ENCODE data around the gene TRIM67.

The TRIM67 gene

GRCh38 chr1:231185391-231185790 is 23.5 kb downstream of the TRIM67 start:
- no peak for DNase-seq

- DNase-seq, result no peak
These were observed 24.7 kb downstream of the TRIM67 start for GRCh38 chr1:231186356-231187115.

DNA sequence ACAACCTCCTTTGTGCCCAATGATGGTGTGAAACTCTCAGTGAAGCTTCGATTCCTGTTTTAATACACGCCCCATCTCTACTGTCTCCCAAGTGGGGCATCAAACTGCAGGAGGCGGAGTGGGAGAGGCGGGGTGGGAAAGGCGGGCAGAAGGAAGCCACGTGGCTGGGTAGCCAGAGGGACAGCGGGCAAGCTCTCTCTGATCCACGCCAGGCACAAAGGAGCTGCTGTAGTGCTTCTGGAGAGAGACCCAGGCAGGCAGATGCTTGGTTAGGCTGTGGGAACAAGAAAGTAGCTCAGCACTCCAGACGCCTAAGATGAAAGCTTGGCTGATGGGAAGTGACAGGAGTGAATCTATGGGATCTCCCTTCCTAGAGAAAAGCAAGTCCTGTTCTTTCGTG is 25.7 kb downstream of the TRIM67 start:
- no peak for DNase-seq

- DNase-seq, result no peak
These were observed 26.2 kb downstream of the TRIM67 start for GRCh38 chr1:231188072-231188471.

DNA sequence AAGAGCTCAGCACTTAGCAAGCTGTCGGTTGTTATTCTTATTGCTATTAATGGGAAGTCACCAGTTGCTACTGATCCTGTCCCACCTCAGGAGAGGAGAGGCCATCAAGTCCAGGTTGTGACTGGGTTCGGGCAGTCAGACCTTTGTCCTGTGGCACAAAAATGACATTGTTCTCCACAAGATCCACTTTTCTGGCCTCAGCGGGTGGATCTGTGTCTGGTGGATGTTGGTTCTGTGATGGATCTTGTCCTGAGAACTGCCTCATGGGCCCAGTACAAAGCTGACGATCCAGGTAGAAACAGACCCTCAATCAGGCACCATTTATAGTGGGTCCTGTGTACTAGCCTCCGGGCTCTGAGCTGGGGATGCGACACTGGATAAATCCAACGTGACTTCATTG is 26.9 kb downstream of the TRIM67 start:
- no peak for DNase-seq

DNA sequence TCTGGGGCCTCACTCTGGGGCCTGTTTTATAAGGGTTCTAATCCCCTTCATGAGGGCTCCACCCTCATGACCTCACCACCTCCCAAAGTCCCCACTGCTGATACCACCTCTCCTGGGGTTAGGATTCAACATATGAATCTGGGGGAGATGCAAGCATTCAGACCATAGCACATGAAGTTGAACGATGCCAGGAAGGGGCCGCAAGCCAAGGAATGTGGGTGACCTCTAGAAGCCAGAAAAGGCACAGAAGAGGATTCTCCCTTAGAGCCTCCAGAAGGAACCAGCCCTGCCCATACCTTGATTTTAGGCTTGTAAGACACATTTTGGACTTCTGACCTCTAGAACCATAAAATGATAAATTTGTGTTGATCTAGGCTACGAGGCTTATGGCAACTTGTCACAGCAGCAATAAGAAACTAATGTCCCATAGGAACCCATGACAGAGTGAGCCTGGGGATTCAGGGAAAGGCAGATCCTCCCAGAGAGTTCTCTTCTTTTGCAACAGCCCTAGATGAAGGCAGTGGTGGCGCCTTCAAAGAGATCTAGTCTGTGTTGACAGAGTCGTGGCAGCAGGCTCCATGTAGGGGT is 27.9 kb downstream of the TRIM67 start:
- no peak for DNase-seq

- no peak for DNase-seq
These were observed 28.6 kb downstream of the TRIM67 start for GRCh38 chr1:231190456-231190855.

GRCh38 chr1:231192620-231193163 is 30.8 kb downstream of the TRIM67 start:
- DNase-seq, result peak; percentile 74

DNA sequence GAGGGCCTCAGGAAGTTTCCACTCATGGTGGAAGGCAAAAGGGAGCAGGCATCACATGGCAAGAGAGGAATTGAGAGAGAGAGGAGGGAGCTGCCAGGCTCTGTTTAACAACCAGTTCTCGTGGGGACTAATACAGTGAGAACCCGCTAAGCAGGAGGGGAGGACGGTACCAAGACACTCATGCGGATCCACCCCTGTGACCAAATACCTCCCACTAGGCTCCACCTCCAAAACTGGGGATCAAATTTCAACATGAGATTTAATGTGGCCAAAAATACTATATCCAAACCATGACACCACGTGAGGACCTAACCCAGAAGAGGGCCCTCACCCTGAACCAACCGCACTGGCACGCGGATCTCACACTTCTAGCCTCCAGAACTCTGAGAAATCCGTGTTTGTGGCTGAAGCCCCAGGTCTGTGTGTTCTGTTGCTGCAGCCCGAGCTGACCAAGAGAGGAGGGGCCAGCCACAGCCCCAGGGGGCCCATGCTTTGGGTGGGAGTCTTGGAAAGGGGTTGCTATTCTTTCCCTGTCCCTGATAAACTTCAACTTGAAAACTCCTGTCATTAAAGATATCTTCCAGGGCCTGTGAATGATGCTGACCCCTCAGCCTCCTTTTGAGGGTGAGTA is 32.0 kb downstream of the TRIM67 start:
- no peak for DNase-seq

- DNase-seq, result no peak
These were observed 32.6 kb downstream of the TRIM67 start for GRCh38 chr1:231194476-231194842.

DNA sequence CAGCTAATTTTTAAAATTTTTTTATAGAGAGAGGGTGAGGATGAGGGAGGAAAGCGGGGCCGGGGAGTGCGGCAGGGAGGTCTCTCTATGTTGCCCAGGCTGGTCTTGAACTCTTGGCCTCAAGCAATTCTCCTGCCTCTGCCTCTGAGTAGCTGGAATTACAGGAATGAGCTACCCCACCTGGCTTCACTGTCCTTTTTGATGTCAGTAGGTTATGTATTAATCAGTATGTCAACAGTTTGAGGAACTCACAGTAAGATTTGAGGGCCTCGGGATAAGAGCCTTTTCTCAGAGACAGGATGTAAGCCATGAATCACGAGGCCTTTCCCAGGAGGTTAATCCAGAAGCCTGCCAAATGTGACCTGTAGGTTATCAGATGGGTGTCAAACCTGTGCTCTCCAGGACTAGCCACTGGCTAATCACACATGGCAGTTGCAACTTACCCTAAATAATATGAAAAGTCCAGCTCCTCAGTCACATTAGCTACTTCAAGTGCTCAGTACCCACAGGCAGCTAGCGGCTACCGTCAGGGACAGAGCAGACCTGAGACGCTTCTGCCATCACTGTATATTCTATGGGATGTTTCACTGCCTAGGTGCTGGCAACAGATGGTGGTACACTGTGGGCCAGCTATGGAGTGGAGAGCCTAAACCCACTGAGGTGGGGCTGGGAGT is 33.1 kb downstream of the TRIM67 start:
- DNase-seq, result no peak

GRCh38 chr1:231196307-231196706 is 34.4 kb downstream of the TRIM67 start:
- DNase-seq, result no peak

- DNase-seq, result no peak
These were observed 34.9 kb downstream of the TRIM67 start for GRCh38 chr1:231196728-231197127.

- no peak for DNase-seq
These were observed 38.0 kb downstream of the TRIM67 start for GRCh38 chr1:231199868-231200267.

- no peak for DNase-seq
These were observed 38.7 kb downstream of the TRIM67 start for GRCh38 chr1:231200388-231201031.

DNA sequence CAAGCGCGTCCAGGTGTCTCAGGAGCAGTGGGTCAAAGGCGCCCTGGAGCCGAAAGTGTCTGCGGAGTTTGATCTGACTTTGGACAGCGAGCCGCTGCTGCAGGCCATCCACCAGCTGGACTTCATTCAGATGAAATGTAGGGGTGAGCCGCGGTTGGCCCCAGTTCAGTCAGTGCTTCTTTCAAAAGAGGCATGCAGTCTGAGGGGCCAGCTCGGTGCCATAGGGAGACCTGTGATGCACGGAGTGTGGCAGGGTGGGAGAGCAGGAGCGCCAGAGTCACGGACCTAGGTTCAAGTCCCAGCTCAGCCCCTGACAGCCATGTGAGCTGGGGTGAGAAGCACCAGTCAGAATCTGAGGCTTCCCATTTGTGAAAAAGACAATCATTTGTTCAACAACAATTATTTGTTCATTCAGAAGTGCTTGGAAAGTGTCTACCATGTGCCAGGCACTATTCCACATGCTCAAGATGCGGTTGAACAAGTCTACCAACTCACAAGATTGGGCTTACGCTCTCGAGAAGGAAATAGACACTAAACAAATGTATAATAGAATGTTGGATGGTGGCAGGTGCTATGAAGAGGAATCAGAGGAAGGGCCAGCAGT is 39.6 kb downstream of the TRIM67 start:
- no peak for DNase-seq

GRCh38 chr1:231201979-231202633 is 40.2 kb downstream of the TRIM67 start:
- DNase-seq, result no peak

DNA sequence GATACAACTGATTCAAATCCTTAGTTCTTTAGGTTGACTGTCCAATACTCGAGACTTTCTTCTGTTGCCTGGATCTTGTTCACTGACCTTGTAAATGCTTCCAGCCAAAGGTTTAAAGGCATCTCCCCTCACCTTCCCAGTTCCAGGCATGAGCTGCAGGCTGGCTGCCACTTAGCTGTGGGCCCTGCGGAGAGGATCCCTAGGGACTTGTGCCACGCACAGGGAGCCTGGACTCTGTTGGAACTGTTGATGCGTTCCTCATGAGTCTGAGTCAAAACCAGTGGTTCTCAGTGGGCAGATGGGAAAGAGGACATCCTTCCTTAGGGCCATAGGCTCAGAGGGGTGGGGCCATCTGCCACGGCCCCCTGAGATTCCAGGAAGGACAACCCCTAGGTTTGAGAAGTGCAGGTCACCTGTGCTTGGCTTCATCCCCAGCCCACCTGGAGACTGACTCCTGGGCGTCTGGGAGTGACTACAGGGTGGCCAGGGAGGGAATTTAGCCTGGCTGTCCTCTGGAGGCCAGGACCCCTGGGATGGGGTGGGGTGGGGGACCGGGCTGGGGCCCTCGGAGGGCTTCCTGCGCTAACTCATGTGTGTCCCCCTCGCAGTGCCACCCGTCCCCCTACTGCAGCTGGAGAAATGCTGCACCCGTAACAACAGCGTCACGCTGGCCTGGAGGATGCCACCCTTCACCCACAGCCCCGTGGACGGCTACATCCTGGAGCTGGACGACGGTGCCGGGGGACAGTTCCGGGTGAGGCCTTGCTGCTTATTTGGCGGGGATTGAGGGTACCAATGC is 41.6 kb downstream of the TRIM67 start:
- no peak for DNase-seq

- no peak for DNase-seq
These were observed 45.0 kb downstream of the TRIM67 start for GRCh38 chr1:231206856-231207255.

- no peak for DNase-seq
These were observed 45.6 kb downstream of the TRIM67 start for GRCh38 chr1:231207437-231207836.

DNA sequence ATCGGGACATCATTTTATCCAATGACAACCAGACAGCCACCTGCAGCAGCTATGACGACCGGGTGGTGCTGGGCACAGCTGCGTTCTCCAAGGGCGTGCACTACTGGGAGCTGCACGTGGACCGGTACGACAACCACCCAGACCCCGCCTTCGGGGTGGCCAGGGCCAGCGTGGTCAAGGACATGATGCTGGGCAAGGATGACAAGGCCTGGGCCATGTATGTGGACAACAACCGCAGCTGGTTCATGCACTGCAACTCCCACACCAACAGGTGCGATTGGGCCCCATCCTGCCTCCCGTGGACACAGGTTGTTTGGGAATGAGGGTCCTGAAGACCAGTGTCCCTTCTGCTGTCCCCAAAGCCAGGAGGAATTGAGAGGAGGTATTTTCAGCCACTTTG is 47.1 kb downstream of the TRIM67 start:
- no peak for DNase-seq

Measured in NCI-H2029 treated with DMSO at 0.1 percent for 48 hours (cell line).